ENCODE data around the gene EID3.

The EID3 gene

DNA sequence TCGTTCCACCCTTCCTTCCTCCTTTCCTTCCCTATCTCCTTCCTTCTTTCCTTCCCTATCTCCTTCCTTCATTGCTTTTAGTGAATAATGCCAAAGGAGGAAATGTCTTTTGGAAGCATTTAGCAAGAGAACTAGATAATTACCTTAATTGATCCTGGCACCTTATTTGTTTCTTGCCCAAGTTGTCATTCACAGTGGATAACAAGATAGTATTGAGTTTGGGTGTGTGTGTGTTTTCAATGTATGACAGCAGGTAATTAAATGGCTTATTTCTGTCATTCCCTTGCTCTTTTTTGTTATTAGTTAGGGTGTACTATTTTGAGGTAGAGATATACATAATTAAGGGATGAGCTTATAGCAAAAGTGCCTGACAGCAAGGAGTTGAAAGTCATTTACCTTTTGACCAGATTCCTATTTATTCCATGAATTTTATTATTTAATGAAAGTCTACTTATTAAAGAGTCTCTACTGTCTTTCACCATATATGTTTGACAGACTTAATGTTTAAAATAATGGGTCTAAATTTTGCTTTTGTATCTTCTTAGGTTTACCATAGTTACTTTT is 30.2 kb downstream of the EID3 start:
- DNase-seq (ENCODE audit: extremely low read depth in 1 of 2, low read depth in 1 of 2) = no peak

DNA sequence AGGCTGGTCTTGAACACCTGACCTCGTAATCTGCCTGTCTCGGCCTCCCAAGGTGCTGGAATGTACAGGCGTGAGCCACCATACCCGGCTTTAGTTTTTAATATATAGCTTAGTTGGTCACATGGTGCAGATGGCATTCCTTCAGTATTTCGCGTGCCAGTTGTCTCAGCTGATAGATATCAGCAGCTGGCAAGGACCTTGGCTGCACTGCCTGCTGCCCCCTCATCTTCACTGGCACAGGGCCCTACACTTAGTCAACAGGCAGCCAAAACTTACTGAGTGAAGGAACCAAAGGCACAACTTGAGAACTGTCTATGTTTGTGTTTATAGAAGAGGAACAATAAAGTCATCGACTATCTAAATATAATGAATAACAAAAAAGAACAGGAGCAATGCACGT is 31.0 kb downstream of the EID3 start:
- no peak for DNase-seq (ENCODE audit: extremely low read depth in 1 of 2, low read depth in 1 of 2)

DNA sequence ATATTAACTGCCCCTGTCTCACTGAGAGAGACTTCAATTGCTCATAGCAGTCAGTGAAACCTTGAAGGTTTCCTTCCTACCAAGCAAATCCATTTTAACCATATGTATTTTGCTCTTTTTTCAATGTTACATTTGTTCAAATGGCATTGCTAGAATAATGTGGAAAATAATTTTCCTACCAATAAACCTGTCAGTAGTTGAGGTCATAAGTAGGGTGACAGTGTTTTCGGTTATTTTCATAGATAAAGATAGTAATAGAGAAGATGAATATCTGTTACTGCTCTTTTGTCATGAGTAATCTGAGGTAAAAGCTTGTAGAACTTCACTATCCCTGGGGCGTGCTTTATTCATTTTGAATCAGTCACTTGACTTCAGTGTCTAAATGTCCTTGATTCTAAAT is 32.6 kb downstream of the EID3 start:
- no peak for DNase-seq (ENCODE audit: extremely low read depth in 1 of 2, low read depth in 1 of 2)

DNA sequence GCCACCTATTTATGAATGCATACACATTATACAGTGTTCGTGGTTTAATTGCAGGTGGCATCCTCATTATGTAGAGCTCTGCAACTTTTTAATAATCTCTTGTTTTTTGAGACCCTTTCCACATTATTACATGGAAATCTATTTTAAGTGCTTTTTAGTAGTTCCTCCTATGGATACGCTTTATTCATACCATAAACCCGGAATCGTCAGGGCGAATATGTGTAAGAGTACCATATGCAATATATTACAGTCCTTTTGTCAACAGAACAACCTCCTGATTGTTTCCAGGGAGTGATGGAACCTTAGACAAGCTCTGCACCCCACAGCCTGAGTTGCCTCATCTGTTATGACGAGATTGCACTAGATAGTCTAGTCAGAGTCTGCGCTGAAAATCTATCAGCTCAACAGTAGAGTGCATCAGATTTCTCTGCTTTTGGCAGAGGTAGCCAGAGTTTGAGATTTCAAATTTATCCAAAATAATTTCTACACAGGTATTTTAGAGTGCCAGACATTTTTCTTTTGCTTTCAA is 33.6 kb downstream of the EID3 start:
- no peak for DNase-seq (ENCODE audit: extremely low read depth in 1 of 2, low read depth in 1 of 2)

DNA sequence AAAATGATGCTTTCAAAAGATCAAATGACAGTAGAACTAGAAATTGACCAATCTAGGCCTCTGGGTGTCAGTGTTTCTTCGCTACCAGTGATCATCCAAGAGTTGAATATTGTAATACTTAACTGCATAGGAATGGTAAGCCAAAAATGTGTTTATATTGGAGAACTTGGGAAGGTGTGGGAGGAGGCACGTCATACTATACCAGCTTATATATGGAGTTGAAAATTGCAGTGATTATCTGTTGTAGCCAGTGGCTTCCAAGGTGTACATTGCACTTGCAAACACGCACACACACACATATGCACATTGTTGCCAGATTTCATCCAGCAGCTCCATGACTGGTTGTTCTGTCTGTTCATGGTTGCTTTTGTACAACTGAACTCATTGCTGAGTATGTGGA is 36.1 kb downstream of the EID3 start:
- DNase-seq (ENCODE audit: extremely low read depth in 1 of 2, low read depth in 1 of 2) = no peak

DNA sequence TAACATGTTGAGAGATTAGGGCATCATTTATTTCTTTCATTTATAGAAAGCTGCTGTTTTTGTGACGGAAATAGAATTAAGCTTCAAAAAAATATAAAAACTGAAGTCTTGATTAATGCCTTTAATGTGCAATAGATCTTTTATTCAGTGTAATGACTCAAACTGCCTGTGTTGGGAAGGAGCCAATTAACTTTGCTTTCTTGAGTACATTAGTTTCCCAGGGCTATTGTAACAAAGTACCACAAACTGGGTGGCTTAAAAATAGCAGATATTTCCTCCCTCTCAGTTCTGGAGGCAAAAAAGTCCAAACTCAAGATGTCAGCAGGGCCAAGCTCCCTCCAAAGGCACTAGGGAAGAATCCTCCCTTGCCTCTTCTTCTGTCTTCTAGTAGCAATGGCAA is 36.6 kb downstream of the EID3 start:
- no peak for DNase-seq (ENCODE audit: extremely low read depth in 1 of 2, low read depth in 1 of 2)

DNA sequence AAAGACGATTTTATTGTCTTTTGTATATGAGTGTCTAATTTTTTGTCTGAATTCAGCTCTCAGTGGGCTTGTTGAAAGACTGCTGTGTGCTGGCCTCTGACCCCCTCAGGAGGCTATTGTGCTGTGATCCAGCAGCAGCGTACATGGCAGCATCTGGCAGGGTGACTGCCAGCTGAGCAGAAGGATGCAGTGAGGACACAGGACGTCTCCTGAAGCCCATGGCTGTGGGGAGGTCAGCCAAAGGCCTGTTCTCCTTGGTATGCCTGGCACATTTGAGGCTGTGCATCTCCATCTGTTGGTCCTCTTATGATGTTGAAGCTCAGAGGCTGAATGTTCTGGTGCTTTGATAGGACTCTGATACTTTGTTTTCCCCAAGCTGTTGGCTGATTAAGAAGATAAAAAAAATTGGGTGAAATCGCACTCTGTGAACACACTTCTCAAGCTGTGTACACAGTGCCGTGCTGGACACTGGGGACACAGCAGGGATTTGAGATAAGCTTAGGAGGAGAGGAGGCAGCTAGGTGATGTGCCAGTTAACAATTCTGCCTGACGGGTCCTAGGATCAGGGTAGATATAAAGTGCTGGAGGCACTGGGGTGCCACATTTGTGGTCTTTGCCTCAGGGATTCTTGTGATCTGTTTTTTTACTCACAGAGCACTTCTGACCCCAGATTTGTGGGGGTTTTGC is 37.5 kb downstream of the EID3 start:
- DNase-seq (ENCODE audit: extremely low read depth in 1 of 2, low read depth in 1 of 2) = no peak

DNA sequence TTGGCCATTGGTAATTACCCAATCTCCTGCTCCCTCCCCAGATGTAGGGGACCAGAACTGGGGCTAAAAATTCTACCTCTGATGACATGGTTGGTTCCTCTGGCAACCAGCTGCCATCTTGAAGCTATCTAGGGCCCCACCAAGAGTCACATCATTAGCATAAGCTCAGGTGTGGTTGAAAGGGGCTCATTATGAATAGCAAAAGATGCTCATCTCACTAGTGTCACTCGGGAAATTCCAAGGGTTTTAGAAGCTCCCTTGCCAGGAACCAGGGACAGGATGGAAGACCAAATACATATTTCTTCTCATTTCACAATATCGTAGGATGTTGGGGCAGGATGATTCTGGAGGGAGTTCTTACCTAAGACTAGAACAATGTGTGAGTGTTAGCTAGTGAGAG is 38.6 kb downstream of the EID3 start:
- DNase-seq (ENCODE audit: extremely low read depth in 1 of 2, low read depth in 1 of 2) = no peak

DNA sequence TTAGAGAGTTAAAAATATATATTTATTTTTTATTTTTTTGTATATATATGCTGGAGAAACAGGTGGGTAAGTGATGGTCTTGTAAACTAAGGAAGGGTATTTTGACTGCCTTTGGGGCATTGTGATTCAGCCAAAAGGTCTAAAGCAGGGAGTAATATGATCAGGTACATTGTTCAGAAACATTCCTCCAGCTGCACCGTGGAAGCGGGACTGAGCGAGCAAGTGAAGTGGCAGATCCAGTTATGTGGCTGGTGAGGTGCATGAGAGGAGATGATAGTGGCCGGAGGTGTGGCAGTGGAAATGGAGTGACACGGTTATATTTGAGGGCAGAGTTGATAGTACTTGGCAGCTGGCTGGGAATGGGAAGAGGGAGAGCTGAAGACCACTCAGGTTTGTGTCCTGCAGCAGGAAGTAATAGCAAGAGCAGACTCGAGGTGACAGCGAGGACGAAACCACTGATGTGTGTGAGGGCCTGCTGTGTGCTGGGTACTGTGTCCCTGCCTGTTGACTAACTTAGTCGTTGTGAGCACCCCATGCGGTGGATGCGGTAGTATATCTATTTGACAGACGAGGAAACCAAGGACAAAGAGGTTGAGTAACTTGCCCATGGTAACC is 39.2 kb downstream of the EID3 start:
- no peak for DNase-seq (ENCODE audit: extremely low read depth in 1 of 2, low read depth in 1 of 2)

DNA sequence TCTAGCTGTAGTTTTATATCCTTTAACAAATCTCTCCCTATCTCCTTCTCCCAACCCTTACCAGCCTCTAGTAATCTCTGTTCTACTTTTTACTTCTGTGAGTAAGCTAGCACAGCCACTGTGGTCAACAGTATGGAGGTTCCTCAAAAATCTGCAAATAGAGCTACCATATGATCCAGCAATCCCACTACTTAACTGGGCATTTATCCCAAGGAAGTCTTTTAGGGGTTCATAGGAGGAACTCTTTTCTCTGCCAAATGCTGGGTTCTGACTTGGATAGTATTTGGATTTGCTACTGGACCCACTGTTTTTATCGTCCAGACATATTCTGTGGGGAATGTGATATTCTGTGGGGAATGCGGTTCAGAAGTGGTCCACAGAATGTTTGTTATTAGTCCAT is 41.1 kb downstream of the EID3 start:
- no peak for DNase-seq (ENCODE audit: extremely low read depth in 1 of 2, low read depth in 1 of 2)

DNA sequence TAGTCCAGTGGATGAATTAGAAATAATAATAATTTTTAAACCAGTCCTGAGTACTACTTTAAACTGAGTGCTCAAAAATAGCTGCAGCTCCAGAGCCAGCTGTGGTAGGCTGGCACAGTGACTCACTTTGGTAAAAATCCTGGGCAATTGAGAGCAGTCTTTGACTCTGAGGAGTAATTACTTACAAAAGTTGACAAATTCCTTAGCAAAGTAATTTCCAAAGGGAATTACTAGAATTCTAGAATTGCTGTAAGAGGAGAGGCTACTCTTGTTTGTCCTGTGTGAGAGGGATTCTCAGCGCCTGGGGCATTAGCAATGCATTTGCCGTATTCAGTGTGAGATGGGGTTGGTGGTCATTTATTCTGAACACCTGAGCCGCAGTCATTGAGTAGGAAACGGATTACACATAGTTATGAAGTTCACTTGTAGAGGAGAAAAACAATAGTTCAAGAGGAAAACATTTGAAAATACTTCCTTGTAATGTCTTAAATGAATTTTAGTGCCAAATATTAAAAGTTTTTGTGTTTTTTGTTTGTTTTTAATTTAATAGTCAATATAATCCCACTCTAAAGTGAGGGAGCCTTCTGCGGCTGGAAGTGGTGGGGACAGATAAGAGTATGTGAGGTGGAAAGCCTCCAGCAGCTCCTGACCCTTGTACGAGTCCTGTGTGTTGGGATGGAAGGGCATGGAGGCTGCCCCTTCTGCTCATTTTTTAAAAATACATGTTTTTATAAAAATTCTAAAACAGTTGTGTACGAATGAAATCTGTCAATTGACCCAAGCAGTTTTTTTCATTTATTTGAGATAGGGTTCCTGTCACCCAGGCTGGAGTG is 41.9 kb downstream of the EID3 start:
- DNase-seq (ENCODE audit: extremely low read depth in 1 of 2, low read depth in 1 of 2) = no peak

DNA sequence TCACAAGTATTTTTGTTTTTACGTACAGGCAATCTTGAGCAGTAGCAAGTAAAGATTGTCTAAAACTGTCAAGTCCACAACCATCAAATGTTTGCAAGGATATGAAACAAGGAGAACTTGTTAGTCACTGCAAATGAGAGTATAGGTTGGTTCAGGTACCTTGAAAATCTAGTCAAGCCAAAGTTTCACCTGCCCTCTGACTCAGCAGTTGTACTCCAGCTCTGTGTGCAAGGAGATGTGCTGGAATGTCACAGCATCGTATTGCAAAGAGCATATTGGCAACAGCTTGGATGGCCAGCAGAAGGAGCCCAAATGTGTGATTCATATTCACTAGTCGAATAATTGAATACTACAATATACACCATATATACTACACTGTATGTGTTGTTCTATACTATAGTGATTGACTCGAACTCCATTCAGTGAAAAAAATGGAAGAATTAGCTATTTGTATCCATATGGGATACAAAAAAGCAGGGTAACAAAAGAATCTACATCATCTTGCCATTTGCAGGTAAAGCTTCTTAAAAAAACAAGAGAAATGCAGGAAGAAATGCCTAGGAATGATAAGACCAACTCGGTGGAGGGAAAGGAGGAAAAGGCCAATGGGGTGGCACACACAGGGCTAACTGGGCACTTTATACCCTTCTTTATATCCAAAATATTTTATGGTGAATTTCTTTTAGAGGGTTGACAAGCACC is 44.0 kb downstream of the EID3 start:
- no peak for DNase-seq (ENCODE audit: extremely low read depth in 1 of 2, low read depth in 1 of 2)

DNA sequence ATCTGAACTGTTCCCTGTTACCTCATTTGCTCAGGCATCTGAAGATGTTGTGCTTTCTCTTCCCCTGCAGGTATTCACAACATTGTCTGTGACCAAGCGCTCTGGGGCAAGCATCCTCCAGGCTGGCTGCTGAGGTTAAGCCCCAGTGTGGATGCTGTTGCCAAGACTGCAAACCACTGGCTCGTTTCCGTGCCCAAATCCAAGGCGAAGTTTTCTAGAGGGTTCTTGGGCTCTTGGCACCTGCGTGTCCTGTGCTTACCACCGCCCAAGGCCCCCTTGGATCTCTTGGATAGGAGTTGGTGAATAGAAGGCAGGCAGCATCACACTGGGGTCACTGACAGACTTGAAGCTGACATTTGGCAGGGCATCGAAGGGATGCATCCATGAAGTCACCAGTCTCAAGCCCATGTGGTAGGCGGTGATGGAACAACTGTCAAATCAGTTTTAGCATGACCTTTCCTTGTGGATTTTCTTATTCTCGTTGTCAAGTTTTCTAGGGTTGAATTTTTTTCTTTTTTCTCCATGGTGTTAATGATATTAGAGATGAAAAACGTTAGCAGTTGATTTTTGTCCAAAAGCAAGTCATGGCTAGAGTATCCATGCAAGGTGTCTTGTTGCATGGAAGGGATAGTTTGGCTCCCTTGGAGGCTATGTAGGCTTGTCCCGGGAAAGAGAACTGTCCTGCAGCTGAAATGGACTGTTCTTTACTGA is 44.9 kb downstream of the EID3 start:
- DNase-seq (ENCODE audit: extremely low read depth in 1 of 2, low read depth in 1 of 2) = no peak

DNA sequence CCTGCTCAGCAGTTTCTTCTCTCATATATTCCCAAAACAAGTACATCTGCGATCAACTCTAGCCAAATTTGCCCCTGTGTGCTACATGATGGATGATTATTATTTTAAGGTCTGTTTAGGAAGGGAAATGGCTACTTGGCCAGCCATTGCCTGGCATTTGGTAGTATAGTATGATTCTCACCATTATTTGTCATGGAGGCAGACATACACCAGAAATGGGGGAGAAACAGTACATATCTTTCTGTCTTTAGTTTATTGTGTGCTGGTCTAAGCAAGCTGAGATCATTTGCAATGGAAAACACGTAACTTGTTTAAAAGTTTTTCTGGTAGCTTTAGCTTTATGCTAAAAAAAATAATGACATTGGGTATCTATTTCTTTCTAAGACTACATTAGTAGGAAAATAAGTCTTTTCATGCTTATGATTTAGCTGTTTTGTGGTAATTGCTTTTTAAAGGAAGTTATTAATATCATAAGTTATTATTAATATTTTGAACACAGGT is 45.5 kb downstream of the EID3 start:
- DNase-seq (ENCODE audit: extremely low read depth in 1 of 2, low read depth in 1 of 2) = no peak

DNA sequence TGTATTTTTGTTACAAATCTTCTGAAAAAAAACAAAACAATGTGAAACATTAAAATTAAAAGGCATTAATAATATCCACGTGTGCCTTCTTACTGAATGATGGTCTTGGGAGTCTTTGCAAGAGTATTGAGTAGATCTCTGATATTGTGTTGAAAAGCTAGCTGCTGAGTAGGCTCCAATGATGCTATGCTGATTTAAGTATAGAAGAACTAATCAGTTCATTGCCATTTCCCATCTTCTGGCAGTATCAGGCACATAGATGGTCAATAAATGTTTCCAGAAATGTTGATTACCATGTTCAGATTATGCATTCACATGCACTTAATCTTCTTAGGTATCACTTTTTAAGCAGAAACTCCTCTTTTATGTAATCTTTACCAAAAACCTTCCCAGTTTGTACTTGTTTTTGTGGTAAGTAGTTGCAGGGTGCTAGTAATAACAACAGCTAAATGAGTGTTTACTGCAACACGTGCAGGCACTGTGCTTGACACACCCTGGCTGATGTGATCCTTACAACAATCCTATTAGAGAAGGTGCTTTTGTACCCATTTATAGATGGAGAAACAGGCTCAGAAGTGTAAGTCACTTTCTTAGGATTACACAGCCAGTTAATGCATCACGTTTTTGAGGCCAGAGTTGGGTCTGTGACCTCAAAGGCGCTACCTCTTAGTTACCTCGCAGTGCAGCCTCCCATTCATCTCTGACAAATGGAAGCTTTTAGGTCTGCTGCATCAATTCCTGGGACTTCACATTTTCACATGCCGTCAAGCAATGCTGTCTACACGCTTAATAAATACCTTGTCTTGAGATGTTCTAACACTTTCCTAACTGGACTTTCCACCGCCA is 46.9 kb downstream of the EID3 start:
- no peak for DNase-seq (ENCODE audit: extremely low read depth in 1 of 2, low read depth in 1 of 2)

DNA sequence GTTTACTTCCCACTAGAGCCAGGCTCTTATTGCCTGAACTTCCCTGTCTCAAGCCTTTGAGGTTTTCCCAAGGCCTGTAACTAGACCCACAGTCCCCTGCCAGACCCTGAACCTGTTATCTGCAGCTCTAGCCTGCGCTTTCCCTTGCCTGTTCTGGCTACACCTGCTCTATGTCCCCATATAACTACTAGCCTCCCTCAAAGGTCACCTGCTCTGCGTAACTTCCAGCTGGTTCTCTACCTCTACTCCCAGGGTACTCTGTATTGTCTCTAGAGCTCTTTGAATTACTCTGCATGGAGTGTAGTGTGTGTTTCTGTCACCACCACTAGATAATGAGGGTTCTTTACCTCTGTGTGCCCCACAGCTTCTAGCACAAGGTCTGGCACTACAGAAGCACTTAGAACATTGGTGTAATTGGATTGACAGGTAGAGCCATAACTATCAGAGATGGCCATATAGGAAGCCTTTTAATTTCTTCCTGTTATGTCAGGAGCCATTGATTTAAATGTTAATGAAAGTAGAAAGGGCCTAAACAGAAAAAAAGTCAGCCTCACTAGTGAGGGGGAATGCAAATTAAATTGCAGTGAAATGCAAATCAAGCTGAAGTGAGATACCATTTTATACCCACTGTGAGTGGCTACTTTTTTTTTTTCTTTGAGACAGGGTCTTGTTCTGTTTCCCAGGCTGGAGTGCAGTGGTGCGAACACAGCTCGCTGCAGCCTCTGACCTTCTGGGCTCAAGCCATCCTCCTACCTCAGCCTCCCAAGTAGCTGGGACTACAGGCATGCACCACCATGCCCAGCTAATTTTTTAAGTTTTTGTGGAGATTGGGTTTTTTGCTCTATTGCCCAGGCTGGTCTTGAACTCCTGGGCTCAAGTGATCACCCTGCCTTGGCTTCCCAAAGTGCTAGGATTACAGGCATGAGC is 47.8 kb downstream of the EID3 start:
- DNase-seq (ENCODE audit: extremely low read depth in 1 of 2, low read depth in 1 of 2) = no peak

DNA sequence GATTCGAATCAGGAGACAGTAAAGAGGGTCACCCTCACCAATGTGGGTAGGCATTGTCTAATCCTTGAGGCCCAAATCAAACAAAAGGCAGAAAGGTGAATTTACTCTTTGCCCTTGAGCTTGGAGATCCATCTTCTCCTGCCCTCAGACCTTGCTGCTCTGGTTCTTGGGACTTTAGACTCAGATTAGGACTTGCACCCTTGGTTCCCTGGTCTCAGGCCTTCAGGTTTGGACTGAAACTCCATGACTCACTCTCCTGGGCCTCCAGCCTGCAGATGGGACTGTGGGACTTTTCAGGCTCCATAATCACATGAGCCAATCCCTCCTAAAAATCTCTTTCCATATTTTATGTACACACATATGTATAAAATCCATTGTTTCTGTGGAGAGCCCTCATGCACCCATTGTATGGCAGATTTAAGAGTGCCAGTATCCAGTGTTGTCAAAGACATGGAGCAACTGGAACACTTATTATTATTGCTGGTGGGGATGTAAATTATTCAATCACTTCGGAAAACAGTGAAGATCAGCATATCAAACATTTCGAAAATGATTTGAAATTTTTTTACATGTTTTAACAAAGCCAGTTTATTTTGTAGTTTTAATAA is 48.7 kb downstream of the EID3 start:
- no peak for DNase-seq (ENCODE audit: extremely low read depth in 1 of 2, low read depth in 1 of 2)

Data from stimulated activated CD8-positive, alpha-beta memory T cell treated with anti-CD3 and anti-CD28 coated beads, Interleukin-7, amount 100 ng/mL, for 48 hours (primary cell).